ENCODE results near the gene MACO1. TPM values are rescaled to one million over a fixed set of nuclear protein-coding genes. Genes with fewer than 3 reads are reported as not detected.

MACO1 gene
- total and polyA plus RNA-seq, 9 of the 15 experiments (the other 6 are each of a cell fraction or from before 2014, with no cell fraction given), result 4.6 to 28.4 (median 21.7) TPM

- TF ChIP-seq XRCC5 (IDR thresholded peaks at IDR 0.05; ENCODE audit: low read depth, low read length) (0 out of 2 replicates have a peak, but pooled peaks have one; percentile 30), JUND (IDR thresholded peaks at IDR 0.05; ENCODE audit: borderline replicate concordance, low read depth, low read length) (0 out of 2 replicates have a peak, but pooled peaks have one; percentile 31), JUND (tag; IDR thresholded peaks at IDR 0.05; ENCODE audit: borderline replicate concordance, low read depth, low read length) (no peak), ZBTB7A (IDR thresholded peaks at IDR 0.05; ENCODE audit: borderline replicate concordance, control insufficient read depth, low read depth, low read length) (peak; percentile 59; the same call in 1 of the 2 replicates), ZNF174 (CRISPR knock-in tag; IDR thresholded peaks at IDR 0.05) (no peak), ZNF511 (CRISPR knock-in tag; IDR thresholded peaks at IDR 0.05) (0 out of 2 replicates have a peak, but pooled peaks have one; percentile 64), ZFX (CRISPR knock-in tag; IDR thresholded peaks at IDR 0.05) (peak; percentile 74), OTX1 (CRISPR knock-in tag; IDR thresholded peaks at IDR 0.05) (no peak), CXXC5 (CRISPR knock-in tag; IDR thresholded peaks at IDR 0.05) (peak; percentile 91), HNRNPK (IDR thresholded peaks at IDR 0.05; ENCODE audit: low read depth, low read length, poor library complexity, severe bottlenecking) (no peak), KLF6 (CRISPR knock-in tag; IDR thresholded peaks at IDR 0.05; ENCODE audit: borderline replicate concordance) (no peak), RHOXF2B (CRISPR knock-in tag; conservative IDR thresholded peaks at IDR 0.05) (no peak), ZFP30 (CRISPR knock-in tag; IDR thresholded peaks at IDR 0.05; ENCODE audit: borderline replicate concordance) (no peak), TFAP4 (CRISPR knock-in tag; IDR thresholded peaks at IDR 0.05; ENCODE audit: borderline replicate concordance) (no peak), KDM4B (IDR thresholded peaks at IDR 0.05; ENCODE audit: borderline replicate concordance in 2 of 2, low read depth in 1 of 2) (no peak), THAP7 (CRISPR knock-in tag; IDR thresholded peaks at IDR 0.05) (peak; percentile 68; the same call in 1 of the 2 replicates), LEF1 (IDR thresholded peaks at IDR 0.05) (no peak), RBBP5 (IDR thresholded peaks at IDR 0.05; ENCODE audit: borderline replicate concordance, insufficient read depth, low read length, poor library complexity, severe bottlenecking) (peak; percentile 49), C11orf30 (IDR thresholded peaks at IDR 0.05; ENCODE audit: low read depth) (no peak), MEF2D (tag; conservative IDR thresholded peaks at IDR 0.05; ENCODE audit: low read depth) (no peak), HBP1 (CRISPR knock-in tag; IDR thresholded peaks at IDR 0.05) (no peak), ELF4 (CRISPR knock-in tag; IDR thresholded peaks at IDR 0.05) (no peak), CHD2 (IDR thresholded peaks at IDR 0.05; ENCODE audit: low read depth, low read length) (no peak)
Measured at GRCh38 chr1:25543425-25544242, 112.9 kb downstream of the MACO1 start, which contains the start of gene LDLRAP1 (continued).

Measured in K562 (cell line).